Pons (tissue), 1 donor: Measurements from ENCODE around the gene OR10A6.

Experiments
- DNase-seq: peaks from one replicate; pipeline ENCODE4 v3.0.0-alpha.2; 2016; ENCODE audit warnings: low spot score

Gene OR10A6

GRCh38 chr11:7931168-7931567 is at the start of gene OR10A6:
Gene OR10A6, minus strand, starts transcription at chr11:7931268. Its CDS starts 2,606 bp downstream, at chr11:7928662.
- DNase-seq: no peak

GRCh38 chr11:7977232-7977917 is 46.3 kb upstream of the OR10A6 start:
- DNase-seq: no peak

- no peak for DNase-seq
Observed at GRCh38 chr11:7974668-7975067, 43.6 kb upstream of the OR10A6 start.

- DNase-seq: no peak
Observed at GRCh38 chr11:7973011-7973410, 41.9 kb upstream of the OR10A6 start.

- no peak for DNase-seq
Observed at GRCh38 chr11:7971846-7972245, 40.8 kb upstream of the OR10A6 start.

GRCh38 chr11:7969756-7970646 is 38.9 kb upstream of the OR10A6 start:
- no peak for DNase-seq

- DNase-seq: no peak
Observed at GRCh38 chr11:7968686-7969085, 37.6 kb upstream of the OR10A6 start.

GRCh38 chr11:7967826-7968225 is 36.8 kb upstream of the OR10A6 start:
- DNase-seq: no peak

- no peak for DNase-seq
Observed at GRCh38 chr11:7967097-7967496, 36.0 kb upstream of the OR10A6 start.

- DNase-seq: no peak
Observed at GRCh38 chr11:7965386-7965785, 34.3 kb upstream of the OR10A6 start, which contains the start of gene NLRP10. Gene NLRP10, minus strand, starts transcription at chr11:7965447. Its CDS starts 1,952 bp downstream, at chr11:7963495.

GRCh38 chr11:7964873-7965272 is 33.8 kb upstream of the OR10A6 start:
- DNase-seq: no peak

GRCh38 chr11:7964261-7964660 is 33.2 kb upstream of the OR10A6 start:
- no peak for DNase-seq

- DNase-seq: no peak
Observed at GRCh38 chr11:7955191-7955590, 24.1 kb upstream of the OR10A6 start.

- no peak for DNase-seq
Observed at GRCh38 chr11:7949934-7950333, 18.9 kb upstream of the OR10A6 start.

GRCh38 chr11:7944123-7944522 is 13.1 kb upstream of the OR10A6 start:
- no peak for DNase-seq

- no peak for DNase-seq
Observed at GRCh38 chr11:7941608-7942007, 10.5 kb upstream of the OR10A6 start, which contains the start of gene OR10A3. Gene OR10A3, minus strand, starts transcription at chr11:7941708. Its CDS starts 2,188 bp downstream, at chr11:7939520.

GRCh38 chr11:7941146-7941545 is 10.1 kb upstream of the OR10A6 start:
- no peak for DNase-seq

- DNase-seq: no peak
Observed at GRCh38 chr11:7936615-7937014, 5.5 kb upstream of the OR10A6 start.

GRCh38 chr11:7927635-7928034 is 3.4 kb downstream of the OR10A6 start:
- no peak for DNase-seq

GRCh38 chr11:7924536-7924935 is 6.5 kb downstream of the OR10A6 start:
- DNase-seq: no peak

- no peak for DNase-seq
Observed at GRCh38 chr11:7918141-7918540, 12.9 kb downstream of the OR10A6 start.

- no peak for DNase-seq
Observed at GRCh38 chr11:7911011-7911410, 20.1 kb downstream of the OR10A6 start.

GRCh38 chr11:7910286-7910788 is 20.7 kb downstream of the OR10A6 start:
- DNase-seq: no peak
